Liver (tissue), 9 donors: ENCODE data around the gene PGD. TPM values are rescaled to one million over a fixed set of nuclear protein-coding genes. Genes with fewer than 3 reads are reported as not detected.

Source experiments
- DNase-seq: peaks from one replicate; pipeline ENCODE4 v3.0.0-alpha.2; 2017; ENCODE audit warnings: low spot score
- H3K27ac ChIP-seq, 2 donors: one replicate each; pipeline ENCODE4 v1.7.0; 2013; ENCODE audit warnings: inconsistent platforms in 2 of 2, low read length in 2 of 2, control low read depth in 1 of 2, low read depth in 1 of 2, mild to moderate bottlenecking in 1 of 2
- H3K27me3 ChIP-seq, 4 donors: one replicate each; pipeline versions ENCODE4 v1.6.1 to v1.7.0; 2013; ENCODE audit warnings: low read length in 3 of 4, inconsistent platforms in 1 of 4, mild to moderate bottlenecking in 1 of 4, moderate library complexity in 1 of 4; ENCODE audit not compliant: control insufficient read depth in 4 of 4, insufficient read depth in 4 of 4
- H3K36me3 ChIP-seq, 4 donors: one replicate each; pipeline versions ENCODE4 v1.6.1 to v1.7.0; 2013; ENCODE audit warnings: low read length in 3 of 4, mild to moderate bottlenecking in 3 of 4, low read depth in 1 of 4, moderate library complexity in 1 of 4; ENCODE audit not compliant: control insufficient read depth in 4 of 4, insufficient read depth in 3 of 4
- H3K4me1 ChIP-seq, 4 donors: one replicate each; pipeline versions ENCODE4 v1.6.1 to v1.7.0; 2013; ENCODE audit warnings: low read length in 3 of 4, mild to moderate bottlenecking in 3 of 4, moderate library complexity in 1 of 4; ENCODE audit not compliant: control insufficient read depth in 4 of 4, insufficient read depth in 4 of 4
- H3K4me3 ChIP-seq, 3 donors: one replicate each; pipeline versions ENCODE4 v1.6.1 to v1.7.0; 2013; ENCODE audit warnings: low read length in 3 of 3, control low read depth in 1 of 3, low read depth in 1 of 3, mild to moderate bottlenecking in 1 of 3
- H3K9ac ChIP-seq, 2 donors: one replicate each; pipeline ENCODE4 v1.7.0; 2013; ENCODE audit warnings: low read length in 2 of 2, mild to moderate bottlenecking in 2 of 2, moderate library complexity in 2 of 2, control low read depth in 1 of 2, low read depth in 1 of 2
- H3K9me3 ChIP-seq, 4 donors: one replicate each; pipeline versions ENCODE4 v1.6.1 to v1.7.0; 2013; ENCODE audit warnings: low read length in 3 of 4; ENCODE audit not compliant: control insufficient read depth in 4 of 4
- CTCF ChIP-seq: fragments of 150-350 bp; IDR thresholded peaks from 2 replicates; pipeline ENCODE4 v1.5.1; 2017; ENCODE audit warnings: improper control_type of control experiment, low read depth, low read length; ENCODE audit not compliant: missing input control
- EGR1 ChIP-seq, 2 donors: IDR thresholded peaks; 2 replicates each; pipeline ENCODE4 v1.6.1; 2016 to 2018; ENCODE audit warnings: antibody characterized with exemption in 2 of 2, low read depth in 2 of 2
- FOXA1 ChIP-seq: IDR thresholded peaks from 2 replicates; pipeline ENCODE4 v1.6.1; 2016; ENCODE audit warnings: antibody characterized with exemption
- GABPA ChIP-seq, 2 donors: IDR thresholded peaks in 1 of 2; conservative IDR thresholded peaks in 1 of 2; 2 replicates each; pipeline ENCODE4 v1.6.1; 2016; ENCODE audit warnings: antibody characterized with exemption in 2 of 2, mild to moderate bottlenecking in 1 of 2, moderate library complexity in 1 of 2
- HNF4A ChIP-seq, 2 donors: conservative IDR thresholded peaks; 2 replicates each; pipeline ENCODE4 v1.6.1; 2016; ENCODE audit warnings: antibody characterized with exemption in 2 of 2, mild to moderate bottlenecking in 2 of 2
- HNF4G ChIP-seq: IDR thresholded peaks from 2 replicates; pipeline ENCODE4 v1.6.1; 2016; ENCODE audit warnings: antibody characterized with exemption
- JUND ChIP-seq, 2 donors: IDR thresholded peaks; 2 replicates each; pipeline ENCODE4 v1.6.1; 2016; ENCODE audit warnings: antibody characterized with exemption in 2 of 2
- NR2F2 ChIP-seq: IDR thresholded peaks from 2 replicates; pipeline ENCODE4 v1.6.1; 2016; ENCODE audit warnings: antibody characterized with exemption
- REST ChIP-seq: IDR thresholded peaks from 2 replicates; pipeline ENCODE4 v1.6.1; 2016; ENCODE audit warnings: antibody characterized with exemption, mild to moderate bottlenecking
- SP1 ChIP-seq: IDR thresholded peaks from 2 replicates; pipeline ENCODE4 v1.6.1; 2018; ENCODE audit warnings: antibody characterized with exemption, mild to moderate bottlenecking
- TAF1 ChIP-seq: conservative IDR thresholded peaks from 2 replicates; pipeline ENCODE4 v1.6.1; 2016; ENCODE audit warnings: antibody characterized with exemption, mild to moderate bottlenecking
- ZBTB33 ChIP-seq: IDR thresholded peaks from 2 replicates; pipeline ENCODE4 v1.6.1; 2016; ENCODE audit warnings: antibody characterized with exemption
- WGBS: extraction: QIAGEN DNeasy Blood & Tissue Kit; methylation state at CpG from one replicate; pipeline ENCODE4 v1.1.7; 2013; 5-methylcytosine and 5-hydroxymethylcytosine counted together
- polyA plus RNA-seq, 2 donors: library from polyadenylated mRNA; stranded (reverse) in 1 of 2; unstranded in 1 of 2; fragments of 200-250 nt in 1 of 2; fragments of >200 nt in 1 of 2; fragmentation: Nextera tagmentation in 1 of 2; extraction: Ambion mirVana in 1 of 2; gene quantifications; one replicate each; pipeline versions ENCODE4 v1.2.1 to v1.2.3, GENCODE V29; 2013 to 2015
- total RNA-seq, 2 donors: library from RNA; depleted of rRNA; stranded (reverse); fragments of >200 nt; gene quantifications; one replicate each; pipeline ENCODE4 v1.2.3, GENCODE V29; 2014
- donor health status: healthy.
- donor health status: healthy.
- donor health status: healthy.
- donor health status: healthy.
- donor health status: healthy.

The PGD gene
- total and polyA plus RNA-seq, 4 donors = 45.9 to 112 (median 70.7) TPM

- Histone ChIP-seq H3K9me3 (no peaks in the 10 kb centered on the region), H3K9ac (peak overlapping the region; percentile 8 to 39), H3K36me3 (peaks cover 0 to 2% (median under 1%) of the 10 kb centered on the region in 4 donors), H3K27ac (no peak overlapping the region), H3K27me3 (no peaks in the 10 kb centered on the region), H3K4me1 (peaks cover 2 to 22% (median 13%) of the 10 kb centered on the region in 4 donors), H3K4me3 (peak overlapping the region; percentile 65 to 90 (median 82))
- DNase-seq = no peak
- WGBS = 25% methylated on average over 30 of the region's 30 CpGs
- TF ChIP-seq TAF1 = no peak
- peak in 1 of 2 donors; percentile 1 for TF ChIP-seq HNF4A (conservative IDR thresholded peaks at IDR 0.05)
- TF ChIP-seq NR2F2 = no peak
Measured at GRCh38 chr1:10431070-10431730, 32.3 kb downstream of the PGD start.

- peaks cover 2 to 20% (median 13%) of the 10 kb centered on the region in 4 donors for H3K4me1 ChIP-seq
- 75% methylated on average over 14 of the region's 14 CpGs for WGBS
- DNase-seq = no peak
- TF ChIP-seq HNF4A (conservative IDR thresholded peaks at IDR 0.05) = peak in 1 of 2 donors; percentile 4
- no peak for TF ChIP-seq ZBTB33
- no peak for TF ChIP-seq CTCF
- TF ChIP-seq SP1 = no peak
- TF ChIP-seq FOXA1 = no peak
- TF ChIP-seq JUND (IDR thresholded peaks at IDR 0.05) = no peak
- H3K36me3 ChIP-seq = peaks cover 0 to 2% (median under 1%) of the 10 kb centered on the region in 4 donors
- H3K4me3 ChIP-seq = no peak overlapping the region
- no peaks in the 10 kb centered on the region for H3K27me3 ChIP-seq
- H3K27ac ChIP-seq = no peak overlapping the region
- no peaks in the 10 kb centered on the region for H3K9me3 ChIP-seq
- no peak overlapping the region for H3K9ac ChIP-seq
Measured at GRCh38 chr1:10432910-10433700, 34.2 kb downstream of the PGD start.

GRCh38 chr1:10433790-10434189 lies 34.9 kb downstream of the PGD start:
- no peaks in the 10 kb centered on the region for H3K27me3 ChIP-seq
- H3K4me3 ChIP-seq = no peak overlapping the region
- WGBS = 92% methylated on average over 11 of the region's 11 CpGs
- no peak overlapping the region for H3K9ac ChIP-seq
- no peak overlapping the region for H3K27ac ChIP-seq
- DNase-seq = no peak
- H3K36me3 ChIP-seq = peaks cover 0 to 2% (median under 1%) of the 10 kb centered on the region in 4 donors
- no peaks in the 10 kb centered on the region for H3K9me3 ChIP-seq
- H3K4me1 ChIP-seq = peaks cover 2 to 20% (median 13%) of the 10 kb centered on the region in 4 donors
- TF ChIP-seq HNF4A (conservative IDR thresholded peaks at IDR 0.05) (no peak), REST (no peak), HNF4G (no peak), ZBTB33 (no peak), EGR1 (IDR thresholded peaks at IDR 0.05; ENCODE audit: low read depth in 2 of 2) (no peak), TAF1 (no peak), GABPA (IDR thresholded peaks at IDR 0.05 in 1 of 2, conservative IDR thresholded peaks at IDR 0.05 in 1 of 2) (no peak), CTCF (no peak), NR2F2 (no peak)
